ENCODE data around the gene CAMSAP1. TPM values are rescaled to one million over a fixed set of nuclear protein-coding genes. Genes with fewer than 3 reads are reported as not detected.
"Not testable (repeated sequence)": the region's sequence is repeated elsewhere in the genome, so short reads cannot be mapped to it uniquely, and the experiment has no call there.

Gene CAMSAP1
- polyA plus RNA-seq (2012; ENCODE audit: missing spikeins): 10.7 TPM

DNA sequence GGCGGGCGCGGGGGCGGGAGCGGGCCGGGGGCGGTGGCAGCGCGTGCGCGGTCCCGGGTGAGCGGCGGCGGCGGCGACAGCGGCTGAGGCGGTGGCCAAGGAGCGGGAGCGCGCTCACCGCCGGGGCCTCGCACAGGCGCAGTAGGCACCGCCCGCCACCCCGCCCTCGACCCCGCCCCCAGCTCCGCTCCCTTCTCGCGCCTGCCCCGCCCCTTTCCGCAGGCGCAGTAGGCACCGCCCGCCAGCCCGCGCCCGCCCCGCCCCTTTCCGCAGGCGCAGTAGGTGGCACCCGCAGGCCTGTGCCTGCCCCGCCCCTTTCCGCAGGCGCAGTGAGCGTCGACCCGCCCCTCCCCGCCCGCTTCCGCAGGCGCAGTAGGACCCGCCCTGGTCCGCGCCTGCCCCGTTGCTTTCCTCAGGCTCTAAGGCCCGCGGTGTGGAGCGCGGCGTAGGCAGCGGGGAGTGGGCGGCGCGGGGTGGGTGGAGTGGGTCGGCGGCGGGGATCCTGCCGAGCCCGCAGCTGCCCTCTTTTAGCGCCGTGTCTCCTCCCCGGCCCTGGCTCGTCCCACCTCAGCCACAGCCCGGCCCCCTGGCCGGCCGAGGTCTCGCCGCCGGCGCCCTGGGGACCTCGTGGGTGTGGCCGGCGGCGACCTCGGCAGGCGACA, at the start of gene CAMSAP1:
Gene CAMSAP1 (minus strand): TSS at position 116 of the 662 bp plus-strand sequence. CDS start 387 bp downstream, outside the sequence.
- DNase-seq (ENCODE audit: insufficient read length) (peak; percentile 89), FAIRE-seq (peak; percentile 91)
- no peak for TF ChIP-seq POLR2AphosphoS5 (IDR thresholded peaks at IDR 0.05; ENCODE audit: low read depth, low read length)
- TF ChIP-seq POLR2A (IDR thresholded peaks at IDR 0.05; ENCODE audit: low read depth, low read length): peak; percentile 40; the same call in 1 of the 2 replicates
- no peak for TF ChIP-seq TAF1 (IDR thresholded peaks at IDR 0.05; ENCODE audit: borderline replicate concordance, low read depth, low read length)

DNA sequence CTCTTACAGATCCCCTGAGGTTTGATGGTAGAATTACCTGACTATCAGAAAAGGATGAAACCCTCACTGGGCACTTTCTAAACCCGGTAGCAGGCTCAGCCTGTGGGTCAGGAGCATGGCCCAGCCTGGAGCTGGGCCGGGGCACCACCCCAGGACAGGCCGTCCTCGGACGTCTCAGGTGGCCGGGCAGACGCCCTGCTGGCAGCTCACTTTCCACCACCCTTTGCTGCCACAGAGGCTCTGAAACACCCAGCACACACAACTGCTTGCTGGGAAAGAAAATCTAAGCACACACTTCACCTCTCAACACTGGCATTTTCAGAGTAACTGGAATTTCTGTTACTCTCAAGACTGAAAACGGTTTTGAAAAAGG, 49.4 kb upstream of the CAMSAP1 start:
- no peak for DNase-seq (ENCODE audit: insufficient read length)
- FAIRE-seq: no peak
- TF ChIP-seq POLR2A (IDR thresholded peaks at IDR 0.05; ENCODE audit: low read depth, low read length) (no peak), POLR2AphosphoS5 (IDR thresholded peaks at IDR 0.05; ENCODE audit: low read depth, low read length) (no peak), TAF1 (IDR thresholded peaks at IDR 0.05; ENCODE audit: borderline replicate concordance, low read depth, low read length) (no peak)

DNA sequence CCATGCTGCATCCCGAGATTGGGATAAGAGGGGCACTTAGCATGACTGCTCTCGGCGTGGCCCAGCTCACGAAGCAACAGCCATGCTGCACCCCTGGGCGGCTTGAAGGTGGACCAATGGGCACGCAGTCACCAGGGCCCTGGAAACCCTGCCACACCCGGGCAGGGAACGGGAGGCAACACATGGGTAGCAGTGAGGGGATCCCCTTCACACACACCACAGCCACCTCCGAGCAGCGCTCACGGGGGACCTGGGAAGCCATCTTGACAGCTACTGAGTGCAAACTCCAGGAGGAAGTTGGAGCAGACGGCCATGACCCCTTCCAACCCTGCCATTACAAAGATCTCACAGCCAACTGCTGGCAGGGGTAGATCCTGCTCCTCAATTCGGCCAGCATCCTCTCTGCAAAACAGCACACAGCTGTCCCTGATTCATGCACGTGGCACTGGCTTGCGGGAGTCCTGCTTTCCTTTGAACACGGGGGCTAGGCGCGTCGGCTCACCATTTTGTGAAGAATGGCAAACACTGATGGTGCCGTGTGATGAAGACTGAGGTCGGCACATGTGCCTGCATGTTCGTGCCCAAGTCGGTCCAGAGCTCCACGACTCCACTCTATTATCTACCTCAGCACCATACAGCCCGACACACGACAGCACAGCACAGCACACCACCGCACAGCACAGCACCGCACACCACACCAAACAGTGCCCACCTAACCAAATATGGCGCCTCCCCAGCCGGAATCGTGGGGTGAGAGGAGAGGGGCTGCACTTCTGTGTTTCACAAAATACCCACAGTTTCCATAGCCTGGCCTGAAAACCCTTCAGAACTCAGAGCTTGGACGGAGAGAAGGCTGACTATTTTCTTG, 48.8 kb upstream of the CAMSAP1 start:
- FAIRE-seq: no peak
- DNase-seq (ENCODE audit: insufficient read length): no peak
- TF ChIP-seq POLR2A (IDR thresholded peaks at IDR 0.05; ENCODE audit: low read depth, low read length) (no peak), POLR2AphosphoS5 (IDR thresholded peaks at IDR 0.05; ENCODE audit: low read depth, low read length) (no peak), TAF1 (IDR thresholded peaks at IDR 0.05; ENCODE audit: borderline replicate concordance, low read depth, low read length) (no peak)

DNA sequence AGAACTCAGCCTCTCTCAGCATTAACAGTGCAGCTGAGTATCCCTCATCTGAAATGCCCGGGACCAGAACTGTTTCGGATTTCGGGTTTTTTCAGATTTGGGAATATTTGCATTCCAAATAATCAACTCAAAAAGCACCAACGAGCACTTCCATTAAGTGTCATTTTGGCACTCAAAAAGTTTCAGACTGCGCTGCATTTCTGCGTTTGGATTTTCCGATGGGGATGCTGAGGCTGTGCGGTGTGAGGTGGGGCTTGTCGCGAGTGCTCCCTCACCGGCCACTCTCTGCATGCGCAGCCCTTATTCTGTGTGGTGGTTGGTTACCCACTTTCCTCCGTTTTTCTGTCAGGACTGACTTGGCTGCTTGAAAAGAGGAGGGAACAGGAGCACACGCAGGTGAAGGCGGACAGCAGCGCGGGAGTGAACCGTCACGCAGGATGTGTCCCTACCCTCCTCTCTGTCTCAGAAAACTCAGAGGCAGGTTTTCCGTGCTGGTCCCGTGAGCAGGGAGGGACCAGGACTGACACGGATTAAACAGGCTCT, 45.4 kb upstream of the CAMSAP1 start:
- TF ChIP-seq TAF1 (IDR thresholded peaks at IDR 0.05; ENCODE audit: borderline replicate concordance, low read depth, low read length) (no peak), POLR2AphosphoS5 (IDR thresholded peaks at IDR 0.05; ENCODE audit: low read depth, low read length) (no peak), POLR2A (IDR thresholded peaks at IDR 0.05; ENCODE audit: low read depth, low read length) (no peak)
- FAIRE-seq (no peak), DNase-seq (ENCODE audit: insufficient read length) (no peak)

GRCh38 chr9:135951889-135952663, 44.7 kb upstream of the CAMSAP1 start:
- FAIRE-seq: no peak
- DNase-seq (ENCODE audit: insufficient read length): no peak
- TF ChIP-seq POLR2A (IDR thresholded peaks at IDR 0.05; ENCODE audit: low read depth, low read length) (no peak), POLR2AphosphoS5 (IDR thresholded peaks at IDR 0.05; ENCODE audit: low read depth, low read length) (no peak), TAF1 (IDR thresholded peaks at IDR 0.05; ENCODE audit: borderline replicate concordance, low read depth, low read length) (no peak)

DNA sequence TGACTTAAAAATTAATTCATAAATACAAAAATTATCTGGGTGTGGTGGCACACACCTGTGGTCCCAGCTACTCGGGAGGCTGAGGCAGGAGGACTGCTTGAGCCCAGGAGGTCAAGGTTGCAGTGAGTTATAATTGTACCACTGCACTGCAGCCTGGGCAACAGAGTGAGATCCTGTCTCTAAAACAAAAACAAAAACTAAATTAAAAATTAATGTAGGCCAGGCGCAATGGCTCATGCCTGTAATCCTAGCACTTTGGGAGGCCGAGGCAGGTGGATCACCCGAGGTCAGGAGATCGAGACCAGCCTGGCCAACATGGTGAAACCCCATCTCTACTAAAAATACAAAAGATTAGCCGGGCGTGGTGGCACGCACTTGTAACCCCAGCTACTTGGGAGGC, 44.0 kb upstream of the CAMSAP1 start:
- FAIRE-seq; DNase-seq (ENCODE audit: insufficient read length): not testable (repeated sequence)

- not testable (repeated sequence) for FAIRE-seq; DNase-seq (ENCODE audit: insufficient read length)
Observed at GRCh38 chr9:135950841-135951240, 43.5 kb upstream of the CAMSAP1 start.

DNA sequence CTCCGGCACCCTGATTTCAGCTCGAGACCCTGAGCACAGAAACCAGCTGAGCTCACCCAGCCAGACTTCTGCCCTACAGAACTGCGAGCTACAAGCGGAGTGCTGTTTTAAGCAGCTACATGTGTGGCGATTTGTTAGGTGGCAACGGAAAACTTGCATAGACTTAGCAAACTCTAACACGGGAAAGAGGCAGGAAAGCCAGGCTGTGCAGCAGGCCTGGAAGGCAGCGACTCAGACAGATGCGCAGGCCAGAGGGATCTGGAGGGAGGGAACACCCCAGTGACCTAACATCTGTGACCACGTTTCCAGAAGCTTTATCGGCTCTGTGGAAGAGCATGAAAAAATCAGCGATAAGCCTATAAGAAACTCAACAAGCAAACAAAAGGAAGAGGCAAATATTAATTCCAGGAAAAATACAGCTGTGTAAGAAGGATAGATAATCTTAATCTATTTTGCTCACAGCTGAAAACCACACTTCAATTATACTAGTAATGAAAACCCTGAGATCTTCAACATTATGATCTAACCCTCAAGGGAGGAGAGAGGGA, 42.9 kb upstream of the CAMSAP1 start:
- DNase-seq (ENCODE audit: insufficient read length) (no peak), FAIRE-seq (no peak)
- no peak for TF ChIP-seq POLR2A (IDR thresholded peaks at IDR 0.05; ENCODE audit: low read depth, low read length)
- no peak for TF ChIP-seq POLR2AphosphoS5 (IDR thresholded peaks at IDR 0.05; ENCODE audit: low read depth, low read length)
- no peak for TF ChIP-seq TAF1 (IDR thresholded peaks at IDR 0.05; ENCODE audit: borderline replicate concordance, low read depth, low read length)

- DNase-seq (ENCODE audit: insufficient read length) (no peak), FAIRE-seq (no peak)
- TF ChIP-seq POLR2A (IDR thresholded peaks at IDR 0.05; ENCODE audit: low read depth, low read length) (no peak), POLR2AphosphoS5 (IDR thresholded peaks at IDR 0.05; ENCODE audit: low read depth, low read length) (no peak), TAF1 (IDR thresholded peaks at IDR 0.05; ENCODE audit: borderline replicate concordance, low read depth, low read length) (no peak)
Observed at GRCh38 chr9:135949501-135950134, 42.3 kb upstream of the CAMSAP1 start.

DNA sequence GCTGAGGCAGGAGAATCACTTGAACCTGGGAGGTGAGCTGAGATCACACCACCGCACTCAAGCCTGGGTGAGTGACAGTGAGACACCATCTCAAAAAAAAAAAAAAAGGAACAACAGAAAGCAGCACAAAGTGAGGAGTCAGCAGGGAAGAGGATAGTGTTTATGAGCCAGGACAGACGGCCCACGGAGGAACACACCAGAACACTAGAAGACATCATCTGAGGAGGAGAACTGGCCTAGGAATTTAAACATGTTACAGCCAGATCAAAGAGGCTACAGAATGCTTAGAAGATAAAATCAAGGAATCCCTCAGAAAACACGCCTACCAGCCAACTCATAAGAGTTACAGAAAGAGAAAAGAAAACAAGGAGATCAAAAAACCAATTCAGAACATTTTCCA, 41.6 kb upstream of the CAMSAP1 start:
- no peak for DNase-seq (ENCODE audit: insufficient read length)
- FAIRE-seq: no peak
- TF ChIP-seq POLR2A (IDR thresholded peaks at IDR 0.05; ENCODE audit: low read depth, low read length) (no peak), POLR2AphosphoS5 (IDR thresholded peaks at IDR 0.05; ENCODE audit: low read depth, low read length) (no peak), TAF1 (IDR thresholded peaks at IDR 0.05; ENCODE audit: borderline replicate concordance, low read depth, low read length) (no peak)

DNA sequence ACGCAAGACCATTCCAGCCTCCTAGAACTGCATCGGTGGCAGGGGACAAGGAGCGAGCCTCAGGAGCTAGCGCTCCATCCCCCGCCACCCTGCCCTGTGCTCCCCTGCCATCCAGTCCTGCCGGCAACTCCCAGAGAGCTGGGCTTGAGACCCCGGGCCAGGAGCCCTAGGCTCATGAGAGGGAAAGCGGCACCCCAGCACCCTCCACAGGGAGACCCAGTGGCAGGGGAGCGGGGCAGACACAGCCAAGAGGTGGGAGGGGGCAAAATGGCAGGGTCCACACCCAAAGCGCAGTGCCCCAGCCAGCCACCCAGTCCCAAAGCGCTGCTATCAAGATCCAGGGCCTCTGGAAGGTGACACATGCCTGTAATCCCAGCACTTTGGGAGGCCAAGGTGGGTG, 41.1 kb upstream of the CAMSAP1 start:
- DNase-seq (ENCODE audit: insufficient read length) (no peak), FAIRE-seq (no peak)
- TF ChIP-seq POLR2A (IDR thresholded peaks at IDR 0.05; ENCODE audit: low read depth, low read length) (no peak), POLR2AphosphoS5 (IDR thresholded peaks at IDR 0.05; ENCODE audit: low read depth, low read length) (no peak), TAF1 (IDR thresholded peaks at IDR 0.05; ENCODE audit: borderline replicate concordance, low read depth, low read length) (no peak)
